Measurements from ENCODE around the gene LRRC58.

DNA sequence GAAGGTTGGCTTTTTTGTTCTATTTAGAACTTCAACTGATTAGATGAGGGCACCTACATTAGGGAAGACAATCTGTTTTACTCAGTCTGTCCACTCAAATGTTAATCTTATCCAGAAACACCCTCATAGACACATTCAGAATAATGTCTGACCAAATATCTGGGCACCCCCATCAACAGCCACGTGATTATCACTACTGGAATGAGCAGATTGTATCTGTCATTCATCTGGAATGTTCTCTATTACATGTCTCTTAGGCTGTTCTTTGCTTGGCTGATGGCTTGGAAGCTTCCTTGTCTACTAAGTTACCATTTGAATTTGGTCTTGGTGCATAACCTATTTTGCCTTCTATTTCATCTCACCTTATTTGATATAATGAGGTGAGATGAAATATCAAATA, 15.7 kb upstream of the LRRC58 start:
- no peak for TF ChIP-seq POLR2A (IDR thresholded peaks at IDR 0.05; ENCODE audit: low read depth, low read length)
- no peak for TF ChIP-seq POLR2AphosphoS5 (IDR thresholded peaks at IDR 0.05; ENCODE audit: low read depth, low read length)
- no peak for TF ChIP-seq SPI1 (IDR thresholded peaks at IDR 0.05; ENCODE audit: low read depth, low read length)
- no peak for TF ChIP-seq TAF1 (IDR thresholded peaks at IDR 0.05; ENCODE audit: low read depth, low read length)
